A549 (cell line): ENCODE measurements around the gene UNC13C. TPM values are rescaled to one million over a fixed set of nuclear protein-coding genes. Genes with fewer than 3 reads are reported as not detected.

ENCODE experiments used
- ATAC-seq, 2 experiments: fragments of 200-7000 bp in 1 of 2; fragments of >200 bp in 1 of 2; cut with Nextera tagmentation in 1 of 2; cut with Tn5 transposase in 1 of 2; 3 replicates each; pipeline versions ENCODE4 v1.8.0 to v1.9.1; 2018 to 2020; ENCODE audit warnings: mild to moderate bottlenecking in 1 of 2, moderate library complexity in 1 of 2
- CTCF ChIA-PET: fragments of 300-600 bp; sonication (Branson Sonifier 250); formaldehyde crosslinking; extraction: SDS; loops from one replicate; lab custom pipeline; 2021; ENCODE audit warnings: antibody characterized with exemption, inconsistent platforms; lab: Yijun Ruan, JAX
- POLR2A ChIA-PET: fragments of 350-600 bp; formaldehyde crosslinking; extraction: SDS; loops from one replicate; lab custom pipeline; 2021; ENCODE audit warnings: antibody characterized with exemption, inconsistent platforms; lab: Yijun Ruan, JAX
- DNase-seq, 2 experiments: peaks; one replicate each; pipeline versions ENCODE4 v3.0.0 to v3.0.0-alpha.2; 2011 to 2016; ENCODE audit warnings: low read depth in 1 of 2, low spot score in 1 of 2
- FAIRE-seq: peaks from 2 replicates; lab custom pipeline; 2011; peaks lifted over from hg19 to GRCh38; lab: Jason Lieb, UNC
- H3K27ac ChIP-seq, 2 experiments: fragments of >200 bp; sonication (Bioruptor Twin); formaldehyde crosslinking; 3 replicates each; pipeline ENCODE4 v1.5.1; 2016 to 2017
- H3K4me1 ChIP-seq: fragments of >200 bp; sonication (Bioruptor Twin); formaldehyde crosslinking; 3 replicates; pipeline ENCODE4 v1.6.1; 2016
- H3K4me2 ChIP-seq: fragments of >200 bp; sonication (Bioruptor Twin); formaldehyde crosslinking; 3 replicates; pipeline ENCODE4 v1.6.1; 2016
- H3K4me3 ChIP-seq: fragments of >200 bp; sonication (Bioruptor Twin); formaldehyde crosslinking; 3 replicates; pipeline ENCODE4 v1.5.1; 2016
- H3K9me3 ChIP-seq: fragments of >200 bp; sonication (Bioruptor Twin); formaldehyde crosslinking; 3 replicates; pipeline ENCODE4 v1.6.1; 2016
- BCL3 ChIP-seq: fragments of >200 bp; sonication (Bioruptor Twin); formaldehyde crosslinking; IDR thresholded peaks from 3 replicates; pipeline ENCODE4 v1.6.1; 2016
- CBX8 ChIP-seq: fragments of 200-600 bp; sonication (generic); IDR thresholded peaks from 2 replicates; pipeline ENCODE4 v1.6.1; 2016
- CEBPB ChIP-seq, 2 experiments: fragments of >200 bp in 1 of 2; sonication (Bioruptor Twin) in 1 of 2; formaldehyde crosslinking in 1 of 2; IDR thresholded peaks; 2 replicates each; pipeline ENCODE4 v1.6.1; 2012 to 2016
- GATA3 ChIP-seq: IDR thresholded peaks from 2 replicates; pipeline ENCODE4 v1.6.1; 2012; ENCODE audit warnings: borderline replicate concordance
- HEYL ChIP-seq: fragments of 250-450 bp; sonication (Bioruptor Pico); IDR thresholded peaks from 2 replicates; pipeline ENCODE4 v1.8.0; 2021; ENCODE audit warnings: mild to moderate bottlenecking, moderate library complexity
- HOXB5 ChIP-seq: fragments of 250-450 bp; sonication (Bioruptor Pico); IDR thresholded peaks from 2 replicates; pipeline ENCODE4 v1.5.0; 2020; ENCODE audit warnings: mild to moderate bottlenecking, moderate library complexity
- JUN ChIP-seq, 2 experiments: fragments of >200 bp; sonication (Bioruptor Twin); formaldehyde crosslinking; IDR thresholded peaks; 2 replicates in 1 of 2; 3 replicates in 1 of 2; pipeline ENCODE4 v1.6.1; 2016 to 2017
- JUNB ChIP-seq: fragments of >200 bp; sonication (Bioruptor Twin); formaldehyde crosslinking; IDR thresholded peaks from 2 replicates; pipeline ENCODE4 v1.6.1; 2016
- KDM1A ChIP-seq: fragments of 200-600 bp; sonication (generic); IDR thresholded peaks from 2 replicates; pipeline ENCODE4 v1.6.1; 2016; ENCODE audit warnings: low read depth, mild to moderate bottlenecking
- MAX ChIP-seq: IDR thresholded peaks from 2 replicates; pipeline ENCODE4 v1.6.1; 2012
- NPAS2 ChIP-seq: fragments of 250-450 bp; sonication (Bioruptor Pico); IDR thresholded peaks from 2 replicates; pipeline ENCODE4 v1.8.0; 2022; ENCODE audit warnings: mild to moderate bottlenecking, moderate library complexity, borderline replicate concordance
- NR3C1 ChIP-seq: fragments of >200 bp; sonication (Bioruptor Twin); formaldehyde crosslinking; IDR thresholded peaks from 3 replicates; pipeline ENCODE4 v1.6.1; 2017
- POLR2AphosphoS2 ChIP-seq: conservative IDR thresholded peaks from 2 replicates; pipeline ENCODE4 v1.6.1; 2012; ENCODE audit warnings: low read length, improper control_type of control experiment, inconsistent platforms
- RNF2 ChIP-seq: fragments of 200-600 bp; sonication (generic); IDR thresholded peaks from 2 replicates; pipeline ENCODE4 v1.6.1; 2016; ENCODE audit warnings: low read depth, mild to moderate bottlenecking, antibody characterized with exemption, moderate library complexity, borderline replicate concordance
- SMC3 ChIP-seq: fragments of >200 bp; sonication (Bioruptor Twin); formaldehyde crosslinking; IDR thresholded peaks from 3 replicates; pipeline ENCODE4 v1.6.1; 2018; ENCODE audit warnings: inconsistent platforms
- SREBF2 ChIP-seq: fragments of 450-650 bp; IDR thresholded peaks from 2 replicates; pipeline ENCODE4 v1.6.1; 2014; ENCODE audit warnings: mild to moderate bottlenecking, moderate library complexity
- TP53 ChIP-seq: fragments of 250-450 bp; sonication (Bioruptor Pico); IDR thresholded peaks from 2 replicates; pipeline ENCODE4 v1.5.0; 2021; ENCODE audit warnings: mild to moderate bottlenecking, moderate library complexity
- ZC3H11A ChIP-seq: fragments of 450-650 bp; IDR thresholded peaks from 2 replicates; pipeline ENCODE4 v1.6.1; 2014; ENCODE audit warnings: antibody characterized with exemption, mild to moderate bottlenecking
- ZSCAN20 ChIP-seq: fragments of 250-450 bp; sonication (Bioruptor Pico); IDR thresholded peaks from 2 replicates; pipeline ENCODE4 v1.8.0; 2022; ENCODE audit warnings: mild to moderate bottlenecking, moderate library complexity
- WGBS: methylation state at CpG from one replicate; pipeline ENCODE4 v1.1.6; 2017; ENCODE audit errors: missing lambda C conversion rate; 5-methylcytosine and 5-hydroxymethylcytosine counted together
- polyA plus RNA-seq, 4 experiments: library from polyadenylated mRNA; depleted of rRNA in 3 of 4; stranded (reverse); fragments of >200 nt; fragmentation: RNase III in 1 of 4; extraction: RNeasy Plus Mini Kit Qiagen cat#74134 plus additional on column Dnase treatment in 1 of 4; gene quantifications; 2 replicates in 3 of 4; 3 replicates in 1 of 4; pipeline ENCODE4 v1.2.3, GENCODE V29; 2011 to 2017
- TF ChIP-seq, protein P1 (sequence below): fragments of >200 bp; sonication (Bioruptor Twin); formaldehyde crosslinking; IDR thresholded peaks from 3 replicates; pipeline ENCODE4 v1.5.1; 2016
- TF ChIP-seq, protein P2 (sequence below): fragments of 250-450 bp; sonication (Bioruptor Pico); IDR thresholded peaks from 2 replicates; pipeline ENCODE4 v1.5.0; 2020; ENCODE audit warnings: low read depth, mild to moderate bottlenecking, moderate library complexity
- TF ChIP-seq, protein P3 (sequence below): fragments of 450-650 bp; IDR thresholded peaks from 2 replicates; pipeline ENCODE4 v1.6.1; 2014; ENCODE audit warnings: antibody characterized with exemption

Gene UNC13C
- polyA plus RNA-seq, 2 of the 4 experiments (the other 2 are of a cell fraction): 0.01 to 0.04 TPM

GRCh38 chr15:54298396-54298795 is 320.2 kb downstream of the UNC13C start:
- no peak overlapping the region for H3K4me2 ChIP-seq
- ATAC-seq: no peak
- no peak for DNase-seq
- 46% methylated on average over 3 of the region's 3 CpGs for WGBS
- no peak for TF ChIP-seq ZSCAN20 (CRISPR knock-in tag)
- TF ChIP-seq HEYL (CRISPR knock-in tag): no peak
- TF ChIP-seq, protein P1, sequence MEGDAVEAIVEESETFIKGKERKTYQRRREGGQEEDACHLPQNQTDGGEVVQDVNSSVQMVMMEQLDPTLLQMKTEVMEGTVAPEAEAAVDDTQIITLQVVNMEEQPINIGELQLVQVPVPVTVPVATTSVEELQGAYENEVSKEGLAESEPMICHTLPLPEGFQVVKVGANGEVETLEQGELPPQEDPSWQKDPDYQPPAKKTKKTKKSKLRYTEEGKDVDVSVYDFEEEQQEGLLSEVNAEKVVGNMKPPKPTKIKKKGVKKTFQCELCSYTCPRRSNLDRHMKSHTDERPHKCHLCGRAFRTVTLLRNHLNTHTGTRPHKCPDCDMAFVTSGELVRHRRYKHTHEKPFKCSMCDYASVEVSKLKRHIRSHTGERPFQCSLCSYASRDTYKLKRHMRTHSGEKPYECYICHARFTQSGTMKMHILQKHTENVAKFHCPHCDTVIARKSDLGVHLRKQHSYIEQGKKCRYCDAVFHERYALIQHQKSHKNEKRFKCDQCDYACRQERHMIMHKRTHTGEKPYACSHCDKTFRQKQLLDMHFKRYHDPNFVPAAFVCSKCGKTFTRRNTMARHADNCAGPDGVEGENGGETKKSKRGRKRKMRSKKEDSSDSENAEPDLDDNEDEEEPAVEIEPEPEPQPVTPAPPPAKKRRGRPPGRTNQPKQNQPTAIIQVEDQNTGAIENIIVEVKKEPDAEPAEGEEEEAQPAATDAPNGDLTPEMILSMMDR: no peak
- no peak for TF ChIP-seq MAX
- no peak for TF ChIP-seq BCL3
- no peak for TF ChIP-seq TP53 (CRISPR knock-in tag)
- TF ChIP-seq, protein P2, sequence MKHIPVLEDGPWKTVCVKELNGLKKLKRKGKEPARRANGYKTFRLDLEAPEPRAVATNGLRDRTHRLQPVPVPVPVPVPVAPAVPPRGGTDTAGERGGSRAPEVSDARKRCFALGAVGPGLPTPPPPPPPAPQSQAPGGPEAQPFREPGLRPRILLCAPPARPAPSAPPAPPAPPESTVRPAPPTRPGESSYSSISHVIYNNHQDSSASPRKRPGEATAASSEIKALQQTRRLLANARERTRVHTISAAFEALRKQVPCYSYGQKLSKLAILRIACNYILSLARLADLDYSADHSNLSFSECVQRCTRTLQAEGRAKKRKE: no peak
- H3K9me3 ChIP-seq: no peaks in the 10 kb centered on the region
- no peaks in the 10 kb centered on the region for H3K4me1 ChIP-seq
- no peak overlapping the region for H3K4me3 ChIP-seq
- ChIA-PET POLR2A (no interaction called here), CTCF (no interaction called here)
- no peak for FAIRE-seq
- no peak overlapping the region for H3K27ac ChIP-seq

DNA sequence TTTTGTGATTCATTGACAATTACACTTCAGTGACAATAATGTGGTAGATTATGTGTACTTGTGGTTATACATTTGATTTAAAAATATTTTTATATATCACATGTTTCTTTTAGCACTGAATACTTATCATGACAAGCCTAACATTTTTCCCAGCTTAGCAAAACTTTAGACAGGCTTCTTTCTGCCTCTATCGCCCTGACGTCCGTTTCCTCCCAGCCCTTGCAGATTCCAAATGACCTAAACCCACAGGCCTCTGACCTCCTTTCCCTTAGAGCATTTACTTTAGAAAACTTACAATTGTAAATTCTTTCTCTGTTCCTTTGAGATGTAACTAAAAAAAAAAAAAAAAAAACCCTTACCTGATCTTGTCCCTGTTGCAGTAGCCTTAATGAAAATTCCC is 326.1 kb downstream of the UNC13C start:
- ATAC-seq: no peak
- no peak for TF ChIP-seq ZSCAN20 (CRISPR knock-in tag)
- no peak for TF ChIP-seq RNF2
- TF ChIP-seq, protein P3, sequence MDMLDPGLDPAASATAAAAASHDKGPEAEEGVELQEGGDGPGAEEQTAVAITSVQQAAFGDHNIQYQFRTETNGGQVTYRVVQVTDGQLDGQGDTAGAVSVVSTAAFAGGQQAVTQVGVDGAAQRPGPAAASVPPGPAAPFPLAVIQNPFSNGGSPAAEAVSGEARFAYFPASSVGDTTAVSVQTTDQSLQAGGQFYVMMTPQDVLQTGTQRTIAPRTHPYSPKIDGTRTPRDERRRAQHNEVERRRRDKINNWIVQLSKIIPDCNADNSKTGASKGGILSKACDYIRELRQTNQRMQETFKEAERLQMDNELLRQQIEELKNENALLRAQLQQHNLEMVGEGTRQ: no peak
- no peak for TF ChIP-seq HOXB5 (CRISPR knock-in tag)
- TF ChIP-seq NPAS2 (CRISPR knock-in tag): no peak
- TF ChIP-seq JUN (IDR thresholded peaks at IDR 0.05): no peak
- no peak for TF ChIP-seq BCL3
- TF ChIP-seq CEBPB (IDR thresholded peaks at IDR 0.05): no peak
- TF ChIP-seq SMC3: no peak
- no peak for TF ChIP-seq GATA3
- no peak for TF ChIP-seq JUNB
- TF ChIP-seq CBX8: no peak
- TF ChIP-seq, all 56 proteins: peak for 0
- FAIRE-seq: no peak
- Histone ChIP-seq H3K27ac (no peak overlapping the region), H3K4me3 (no peak overlapping the region), H3K4me2 (no peak overlapping the region), H3K9me3 (no peaks in the 10 kb centered on the region), H3K4me1 (no peaks in the 10 kb centered on the region)
- 36% methylated on average over 3 of the region's 3 CpGs for WGBS
- POLR2A ChIA-PET: no interaction called here
- DNase-seq: no peak
- CTCF ChIA-PET: no interaction called here

GRCh38 chr15:54305138-54305537 is 326.9 kb downstream of the UNC13C start:
- FAIRE-seq (no peak), ATAC-seq (no peak), DNase-seq (no peak)
- ChIA-PET CTCF (no interaction called here), POLR2A (no interaction called here)
- Histone ChIP-seq H3K4me3 (no peak overlapping the region), H3K9me3 (no peaks in the 10 kb centered on the region), H3K4me2 (no peak overlapping the region), H3K4me1 (no peaks in the 10 kb centered on the region), H3K27ac (no peak overlapping the region)
- 6% methylated on average over 1 of the region's 1 CpG for WGBS
- TF ChIP-seq MAX (no peak), NPAS2 (CRISPR knock-in tag) (no peak), SREBF2 (no peak), POLR2AphosphoS2 (no peak), SMC3 (no peak), HOXB5 (CRISPR knock-in tag) (no peak), KDM1A (no peak), NR3C1 (no peak), ZC3H11A (no peak), JUN (IDR thresholded peaks at IDR 0.05) (no peak)
- TF ChIP-seq, protein P1: no peak
- TF ChIP-seq, all 56 proteins: peak for 0
